GM18517 (cell line): ENCODE measurements around the gene FBXW5.

Experiments used
- ATAC-seq: cut with Tn5 transposase; IDR thresholded peaks from one replicate; pipeline ENCODE4 v1.9.1; 2021; ENCODE audit warnings: mild to moderate bottlenecking, moderate library complexity; ENCODE audit not compliant: unreplicated experiment

FBXW5 gene

DNA sequence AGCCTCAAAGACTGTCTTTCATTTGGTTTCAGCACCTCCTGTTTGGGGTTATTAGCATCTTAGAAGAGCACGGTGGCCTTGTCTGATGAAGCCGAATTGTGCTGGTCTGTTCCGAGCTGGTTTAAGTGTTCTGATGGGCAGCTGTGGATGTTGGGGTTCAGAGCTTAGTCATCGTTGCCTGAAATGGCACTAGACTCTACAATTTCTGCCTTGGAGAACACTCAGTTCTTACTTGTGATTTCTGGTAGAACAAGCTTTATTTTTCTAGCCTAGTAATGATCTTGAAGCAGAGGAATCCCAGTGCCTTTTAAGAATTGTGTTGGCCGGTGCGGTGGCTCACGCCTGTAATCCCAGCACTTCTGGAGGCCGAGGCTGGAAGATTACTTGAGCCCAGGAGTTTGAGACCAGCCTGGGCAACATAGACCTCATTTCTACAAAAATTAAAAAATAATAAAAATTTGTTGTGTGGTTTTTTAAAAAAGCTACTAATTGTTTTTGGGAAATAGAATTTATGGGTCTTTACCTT, 7.8 kb downstream of the FBXW5 start:
- ATAC-seq = no peak

DNA sequence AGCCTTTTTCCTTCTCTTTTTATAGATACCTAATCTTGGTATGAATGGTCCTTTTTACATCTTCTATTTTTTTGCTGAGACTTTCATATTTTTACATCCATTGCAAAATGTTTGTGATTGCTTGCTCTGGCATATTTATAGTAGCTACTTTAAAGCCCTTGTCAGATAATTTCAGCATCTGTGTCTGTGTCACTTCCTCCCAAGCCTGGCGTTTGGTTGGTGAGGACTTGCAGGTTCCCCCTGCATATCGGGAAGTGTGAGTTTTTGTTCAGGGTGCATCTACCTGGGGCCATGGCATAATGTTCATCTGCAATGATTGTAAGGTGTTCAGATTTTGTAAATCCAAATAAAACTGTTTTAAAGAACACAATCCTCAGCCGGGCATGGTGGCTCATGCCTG, 8.9 kb downstream of the FBXW5 start:
- no peak for ATAC-seq

DNA sequence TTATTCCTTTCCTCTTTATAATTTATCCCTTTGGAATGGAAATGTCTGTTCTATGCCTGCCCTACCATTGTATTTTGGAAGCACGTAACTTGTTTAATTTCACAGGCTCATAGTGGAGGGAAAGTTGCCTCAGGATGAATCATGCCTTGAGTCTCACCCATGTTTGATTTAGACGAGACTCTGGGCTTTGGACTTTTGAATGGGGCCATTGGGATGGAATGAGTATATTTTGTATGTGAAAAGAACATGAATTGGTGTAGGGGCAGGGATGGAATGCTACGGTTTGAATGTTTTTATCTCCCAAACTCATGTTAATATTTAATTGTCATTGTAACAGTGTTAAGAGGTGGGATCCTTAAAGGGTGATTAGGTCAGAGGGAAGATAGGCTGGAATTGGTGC, 10.3 kb downstream of the FBXW5 start:
- no peak for ATAC-seq

DNA sequence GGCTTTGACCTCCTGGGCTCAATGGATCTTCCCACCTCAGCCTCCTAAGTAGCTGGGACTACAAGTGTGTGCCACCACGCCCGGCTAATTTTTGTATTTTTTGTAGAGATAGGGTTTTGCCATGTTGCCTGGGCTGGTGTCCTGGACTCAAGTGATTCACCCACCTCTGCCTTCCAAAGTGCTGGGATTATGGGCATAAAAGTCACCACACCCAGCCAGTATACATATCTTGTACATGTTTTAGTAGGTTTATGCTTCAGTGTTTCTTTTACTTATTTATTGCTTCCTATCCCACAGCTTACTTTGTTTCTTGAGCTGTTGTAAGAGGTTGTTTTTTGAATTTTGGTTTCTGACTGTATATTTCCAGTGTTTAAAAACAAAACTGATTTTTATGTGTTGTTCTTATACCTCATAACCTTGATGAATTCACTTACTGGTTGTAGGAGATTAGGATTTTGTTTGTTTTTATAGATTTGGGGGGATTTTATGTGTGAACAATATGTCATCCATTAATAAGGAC, 12.9 kb downstream of the FBXW5 start:
- ATAC-seq = no peak

DNA sequence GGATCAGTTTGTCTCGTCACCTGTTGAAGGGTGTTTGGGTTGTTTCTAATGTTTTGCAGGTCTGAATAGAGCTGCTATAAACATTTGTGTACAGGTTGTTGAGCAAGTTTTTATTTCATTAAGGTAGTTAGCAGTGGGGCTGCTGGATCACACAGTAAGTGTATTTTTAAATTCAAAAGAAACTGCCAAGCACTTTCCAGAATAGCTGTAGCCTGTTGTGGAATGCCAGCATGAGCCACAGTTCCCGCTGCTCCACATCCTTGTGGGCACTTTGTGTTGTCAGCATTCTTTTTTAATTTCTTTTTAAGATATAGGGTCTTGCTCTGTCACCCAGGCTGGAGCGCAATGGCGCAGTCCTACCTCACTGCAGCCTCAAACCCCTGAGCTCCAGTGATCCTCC, 14.5 kb downstream of the FBXW5 start:
- no peak for ATAC-seq

DNA sequence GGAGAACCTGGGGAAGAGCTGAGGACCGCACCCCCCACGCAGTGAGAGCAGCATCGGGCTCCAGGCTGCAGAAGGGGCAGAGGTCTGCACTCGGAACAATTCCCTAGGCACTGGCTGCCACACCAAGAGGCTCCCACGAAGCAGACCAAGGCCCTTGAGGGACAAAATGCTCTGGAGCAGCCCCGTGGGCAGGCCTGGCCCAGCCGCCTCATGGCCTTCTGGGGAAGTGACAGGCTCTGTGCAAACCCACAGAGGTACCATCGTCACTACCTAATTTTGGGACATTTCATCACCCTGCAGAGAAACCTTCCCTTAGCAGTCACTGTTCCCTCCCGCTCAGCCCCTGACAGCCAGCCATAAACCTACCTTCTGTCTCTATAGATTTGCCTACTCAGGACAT, 15.9 kb downstream of the FBXW5 start:
- no peak for ATAC-seq

DNA sequence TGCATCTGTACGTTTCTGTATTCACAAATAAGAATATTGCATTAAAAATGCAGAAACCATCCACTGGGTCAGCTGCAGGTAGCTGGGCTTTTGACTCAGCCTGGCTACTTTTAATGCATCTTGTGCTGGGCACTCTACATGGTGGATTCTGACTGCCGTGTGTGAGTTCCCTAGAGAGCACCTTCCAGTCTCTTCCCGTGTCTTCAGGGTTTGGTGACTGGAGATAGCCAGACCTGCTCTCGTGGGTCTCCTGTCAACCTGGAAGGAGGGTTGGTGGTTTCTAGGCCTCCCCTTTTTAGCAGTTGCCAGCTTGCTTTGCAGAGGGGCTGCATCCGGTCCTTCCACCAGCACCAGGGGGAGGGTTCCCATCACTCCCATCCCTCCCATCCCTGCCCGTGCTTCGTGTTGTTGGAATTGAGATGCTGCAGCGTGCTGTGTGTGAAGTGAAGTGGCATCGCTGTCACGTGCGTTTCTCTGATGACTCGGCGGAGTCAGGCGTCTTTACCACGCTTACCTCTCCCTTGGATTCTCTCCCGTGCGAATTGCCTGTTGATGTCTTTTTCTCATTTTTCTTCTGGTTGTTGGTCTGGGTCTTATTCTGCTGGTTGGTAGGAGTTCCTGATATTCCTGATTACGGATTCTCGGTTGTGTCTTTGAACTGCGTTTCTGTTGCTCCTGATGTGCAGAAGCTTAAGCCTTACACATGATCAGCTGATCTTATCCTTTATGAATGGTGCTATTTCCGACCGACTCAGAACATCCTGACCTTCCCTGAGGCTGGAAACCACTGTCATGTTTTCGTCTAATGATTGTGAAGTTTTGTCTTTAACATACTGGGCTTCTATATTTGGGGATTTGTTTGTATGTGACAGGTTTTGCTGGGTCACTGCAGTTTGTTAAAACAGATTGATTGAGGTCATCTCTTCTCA, 16.9 kb downstream of the FBXW5 start:
- no peak for ATAC-seq

DNA sequence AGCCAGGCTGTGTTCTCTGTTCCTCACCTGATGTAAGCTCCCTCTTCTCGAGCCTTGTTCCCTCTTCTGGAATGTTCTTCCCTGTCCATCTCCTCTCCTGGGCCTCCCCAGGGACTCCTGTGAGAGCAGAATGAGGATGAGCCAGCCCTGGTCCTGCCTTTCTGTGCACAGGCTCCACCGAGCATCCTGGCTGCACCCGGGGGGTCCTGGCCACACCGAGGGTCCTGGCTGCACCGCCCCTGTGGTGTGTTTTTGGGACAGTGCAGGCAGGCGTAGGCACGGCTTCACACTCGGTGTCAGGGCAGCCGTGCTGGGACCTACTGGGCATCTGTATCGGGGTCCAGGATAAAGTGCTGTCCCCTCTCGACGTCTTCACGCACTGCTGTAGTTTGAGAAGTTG, 17.8 kb downstream of the FBXW5 start:
- ATAC-seq = no peak

DNA sequence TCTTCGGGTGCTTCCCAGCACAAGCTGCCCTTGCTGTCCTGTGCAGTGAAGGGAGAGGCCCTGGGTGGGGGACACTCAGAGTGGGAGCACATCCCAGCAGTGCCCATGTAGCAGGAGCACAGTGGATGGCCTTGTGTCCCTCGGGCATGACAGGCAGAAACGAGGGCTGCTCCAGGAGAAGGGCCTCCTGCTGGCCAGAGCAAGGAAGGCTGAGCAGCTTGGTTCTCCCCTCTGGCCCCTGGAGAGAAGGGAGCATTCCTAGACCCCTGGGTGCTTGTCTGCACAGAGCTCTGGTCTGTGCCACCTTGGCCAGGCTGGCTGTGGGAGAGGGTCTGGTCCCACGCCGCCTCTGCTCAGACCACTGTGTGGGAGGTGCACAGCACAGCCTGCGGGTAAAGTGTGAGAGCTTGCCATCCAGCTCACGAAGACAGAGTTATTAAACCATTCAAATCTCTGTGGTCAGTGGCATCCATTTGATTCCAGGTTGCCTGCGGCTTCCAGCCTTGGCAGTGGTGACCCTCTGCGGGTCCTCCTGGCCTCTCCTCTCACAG, 18.3 kb downstream of the FBXW5 start:
- ATAC-seq = no peak

DNA sequence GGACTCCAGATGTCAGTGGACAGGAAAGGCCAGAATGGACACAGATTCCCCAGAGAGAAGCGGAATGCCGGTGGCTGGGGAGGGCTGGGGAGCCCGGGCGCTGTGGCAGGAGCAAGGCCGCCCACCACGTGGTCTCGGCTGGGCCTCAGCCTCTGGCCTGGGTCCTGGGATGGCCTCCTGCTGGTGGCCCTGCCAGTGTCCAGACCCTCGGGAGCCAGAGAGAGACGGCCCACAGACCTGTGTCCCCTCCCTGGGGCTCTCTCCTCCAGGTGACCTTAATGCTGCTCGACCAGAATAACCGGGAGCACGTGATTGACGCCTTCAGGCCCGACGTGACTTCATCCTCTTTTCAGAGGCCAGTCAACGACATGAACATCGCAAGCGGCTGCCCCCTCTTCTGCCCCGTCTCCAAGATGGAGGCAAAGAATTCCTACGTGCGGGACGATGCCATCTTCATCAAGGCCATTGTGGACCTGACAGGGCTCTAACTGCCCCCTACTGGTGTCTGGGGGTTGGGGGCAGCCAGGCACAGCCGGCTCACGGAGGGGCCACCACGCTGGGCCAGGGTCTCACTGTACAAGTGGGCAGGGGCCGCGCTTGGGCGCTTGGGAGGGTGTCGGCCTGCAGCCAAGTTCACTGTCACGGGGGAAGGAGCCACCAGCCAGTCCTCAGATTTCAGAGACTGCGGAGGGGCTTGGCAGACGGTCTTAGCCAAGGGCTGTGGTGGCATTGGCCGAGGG, 19.0 kb downstream of the FBXW5 start:
- ATAC-seq = no peak

DNA sequence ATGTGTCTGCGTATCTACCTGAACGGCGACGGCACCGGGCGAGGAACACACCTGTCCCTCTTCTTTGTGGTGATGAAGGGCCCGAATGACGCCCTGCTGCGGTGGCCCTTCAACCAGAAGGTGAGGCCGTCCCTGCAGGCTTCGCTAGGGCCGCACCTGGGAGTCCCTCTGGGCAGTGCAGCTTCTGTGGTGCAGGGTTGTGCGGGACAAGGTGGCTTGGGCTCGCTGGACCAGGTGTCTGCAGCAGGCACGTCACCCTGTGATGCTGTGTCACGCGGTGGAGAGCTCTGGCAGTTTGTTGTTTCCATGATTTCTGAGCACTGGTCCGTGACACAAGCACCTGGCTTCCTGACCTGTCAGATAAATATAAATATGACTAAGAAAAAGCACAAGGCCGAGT, 20.7 kb downstream of the FBXW5 start:
- ATAC-seq = no peak

DNA sequence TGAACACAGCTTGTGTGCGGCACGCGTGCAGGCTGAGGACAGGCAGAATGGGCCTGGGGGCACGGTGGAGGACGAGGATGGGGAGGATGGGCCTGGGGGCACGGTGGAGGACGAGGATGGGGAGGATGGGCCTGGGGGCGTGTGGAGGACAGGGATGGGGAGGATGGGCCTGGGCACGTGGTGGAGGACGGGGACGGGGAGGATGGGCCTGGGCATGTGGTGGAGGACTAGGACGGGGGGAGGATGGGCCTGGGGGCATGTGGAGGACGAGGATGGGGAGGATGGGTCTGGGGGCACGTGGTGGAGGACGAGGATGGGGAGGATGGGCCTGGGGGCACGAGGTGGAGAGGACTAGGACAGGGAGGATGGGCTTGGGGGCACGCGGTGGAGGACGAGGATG, 22.0 kb downstream of the FBXW5 start:
- no peak for ATAC-seq

DNA sequence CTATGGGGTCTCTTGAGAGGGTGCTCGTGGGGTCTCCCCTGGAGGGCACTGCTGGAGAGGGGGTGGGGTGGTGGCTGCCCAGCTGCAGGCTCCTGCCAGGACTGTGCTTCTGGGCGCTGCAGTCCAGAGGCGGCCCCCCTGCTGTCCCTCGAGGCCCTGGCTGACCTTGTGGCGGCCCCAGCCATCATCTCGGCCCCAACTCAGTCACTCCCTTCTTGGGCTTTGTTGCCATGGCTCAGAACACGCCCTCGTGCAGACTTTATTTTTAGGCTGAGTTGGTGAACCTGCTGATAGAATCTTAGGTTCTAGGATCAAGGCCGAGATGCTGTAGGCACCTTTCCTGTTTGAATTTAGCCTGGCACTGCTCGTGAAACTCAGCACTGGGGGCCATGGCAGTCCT, 22.8 kb downstream of the FBXW5 start:
- ATAC-seq = no peak

DNA sequence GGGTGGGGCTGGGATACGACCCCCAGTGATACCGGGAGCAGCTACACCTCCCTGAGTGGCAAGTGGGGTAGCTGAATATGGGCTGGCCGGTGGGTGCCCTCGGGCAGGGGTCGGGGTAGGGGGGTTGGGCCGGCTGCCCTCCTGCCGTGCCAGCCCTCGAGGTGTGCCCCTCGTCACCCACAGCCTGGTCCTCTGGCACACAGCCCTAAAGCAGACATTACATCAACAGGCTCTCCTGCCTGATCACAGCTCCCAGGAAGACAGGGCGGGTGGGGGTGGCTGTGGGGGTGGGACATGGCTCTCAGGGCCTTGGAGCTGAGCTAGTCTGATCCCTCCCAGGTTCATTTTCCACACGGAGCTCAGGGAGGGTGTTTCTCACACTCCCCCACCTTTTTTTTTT, 23.2 kb downstream of the FBXW5 start:
- ATAC-seq = no peak

DNA sequence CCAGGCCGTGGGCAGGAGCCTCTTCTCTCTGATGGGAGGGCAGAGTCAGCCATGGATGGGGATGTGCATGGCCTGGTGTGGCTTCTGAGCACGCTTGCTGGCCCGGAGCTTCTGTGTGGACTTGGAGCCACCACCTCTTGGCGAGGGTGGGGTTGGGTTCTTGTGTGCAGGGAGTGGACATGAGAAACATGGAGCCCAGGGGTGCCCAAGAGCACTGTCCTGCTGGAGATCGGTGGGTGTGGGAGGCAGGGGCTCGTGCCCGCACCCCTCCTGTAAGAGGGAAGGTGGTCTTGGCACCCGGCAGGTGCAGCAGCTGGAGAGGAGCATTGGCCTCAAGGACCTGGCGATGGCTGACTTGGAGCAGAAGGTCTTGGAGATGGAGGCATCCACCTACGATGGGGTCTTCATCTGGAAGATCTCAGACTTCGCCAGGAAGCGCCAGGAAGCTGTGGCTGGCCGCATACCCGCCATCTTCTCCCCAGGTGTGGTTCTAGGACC, 23.8 kb downstream of the FBXW5 start:
- no peak for ATAC-seq

DNA sequence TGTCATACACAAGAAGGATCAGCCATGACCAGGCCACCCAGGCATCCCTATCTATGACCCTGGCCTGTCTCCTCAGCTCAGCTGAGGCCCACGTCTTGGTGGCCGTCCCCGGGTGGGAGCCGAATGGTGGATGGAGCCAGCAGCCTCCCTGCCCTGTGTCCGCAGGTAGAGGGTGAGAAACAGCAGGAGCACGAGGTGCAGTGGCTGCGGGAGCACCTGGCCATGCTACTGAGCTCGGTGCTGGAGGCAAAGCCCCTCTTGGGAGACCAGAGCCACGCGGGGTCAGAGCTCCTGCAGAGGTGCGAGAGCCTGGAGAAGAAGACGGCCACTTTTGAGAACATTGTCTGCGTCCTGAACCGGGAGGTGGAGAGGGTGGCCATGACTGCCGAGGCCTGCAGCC, 24.5 kb downstream of the FBXW5 start:
- ATAC-seq = no peak

DNA sequence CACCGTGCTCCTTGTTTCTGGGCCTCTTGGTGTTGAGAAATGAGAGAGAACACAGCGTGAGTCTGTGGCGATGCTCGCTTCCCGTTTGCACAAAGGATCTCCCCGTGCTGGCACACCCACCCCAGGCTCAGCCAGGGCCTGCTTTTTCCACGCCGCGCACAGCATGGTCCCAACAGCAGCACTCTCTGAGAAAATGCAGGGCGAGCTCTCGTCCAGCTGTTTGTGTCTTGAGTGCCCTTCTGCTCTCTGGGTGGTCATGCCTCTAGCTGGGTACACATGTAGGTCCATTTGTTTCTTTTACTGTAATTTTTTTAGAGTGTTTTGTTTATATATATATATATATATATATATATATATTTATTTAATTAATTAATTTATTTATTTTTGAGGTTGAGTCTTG, 26.6 kb downstream of the FBXW5 start:
- ATAC-seq = no peak

DNA sequence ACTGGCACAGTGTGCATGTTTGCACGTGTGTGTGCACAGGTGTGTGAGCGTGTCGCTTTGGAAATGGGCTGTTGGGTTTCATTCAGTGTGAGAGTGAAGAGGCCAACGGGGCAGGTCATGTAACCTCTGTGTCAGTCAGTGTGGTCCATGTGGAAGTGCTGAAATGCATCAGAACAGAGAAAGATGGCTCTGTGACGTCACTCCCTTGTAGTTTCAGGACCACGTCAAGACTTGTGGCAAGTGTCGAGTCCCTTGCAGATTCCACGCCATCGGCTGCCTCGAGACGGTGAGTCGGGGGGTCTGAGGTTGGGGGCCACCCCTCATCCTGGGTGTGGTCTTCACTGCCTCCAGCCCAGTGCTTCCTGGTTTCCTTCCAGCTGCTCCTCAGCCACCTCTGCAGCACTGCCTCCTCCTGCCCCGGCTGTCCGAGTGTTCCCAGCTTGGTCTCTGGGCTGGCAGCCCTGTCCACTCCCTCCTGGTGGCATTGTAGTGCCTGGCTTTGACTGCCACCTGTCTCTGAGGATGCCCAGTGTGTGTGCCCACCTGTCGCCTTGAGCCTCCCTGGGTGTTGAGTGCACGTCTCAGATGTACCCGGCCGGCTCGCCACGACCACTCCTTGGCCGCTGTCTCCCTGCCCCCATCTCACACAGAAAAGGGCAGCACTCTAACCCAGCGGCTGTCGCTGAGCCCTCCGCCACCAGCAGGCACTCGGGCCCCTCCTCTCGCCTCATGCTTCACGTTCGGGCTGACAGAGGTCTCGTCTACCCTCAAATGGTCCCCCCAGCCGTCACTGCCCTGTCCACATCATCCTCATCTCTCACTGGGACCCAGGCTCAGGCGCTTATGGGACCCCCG, 28.0 kb downstream of the FBXW5 start:
- no peak for ATAC-seq

DNA sequence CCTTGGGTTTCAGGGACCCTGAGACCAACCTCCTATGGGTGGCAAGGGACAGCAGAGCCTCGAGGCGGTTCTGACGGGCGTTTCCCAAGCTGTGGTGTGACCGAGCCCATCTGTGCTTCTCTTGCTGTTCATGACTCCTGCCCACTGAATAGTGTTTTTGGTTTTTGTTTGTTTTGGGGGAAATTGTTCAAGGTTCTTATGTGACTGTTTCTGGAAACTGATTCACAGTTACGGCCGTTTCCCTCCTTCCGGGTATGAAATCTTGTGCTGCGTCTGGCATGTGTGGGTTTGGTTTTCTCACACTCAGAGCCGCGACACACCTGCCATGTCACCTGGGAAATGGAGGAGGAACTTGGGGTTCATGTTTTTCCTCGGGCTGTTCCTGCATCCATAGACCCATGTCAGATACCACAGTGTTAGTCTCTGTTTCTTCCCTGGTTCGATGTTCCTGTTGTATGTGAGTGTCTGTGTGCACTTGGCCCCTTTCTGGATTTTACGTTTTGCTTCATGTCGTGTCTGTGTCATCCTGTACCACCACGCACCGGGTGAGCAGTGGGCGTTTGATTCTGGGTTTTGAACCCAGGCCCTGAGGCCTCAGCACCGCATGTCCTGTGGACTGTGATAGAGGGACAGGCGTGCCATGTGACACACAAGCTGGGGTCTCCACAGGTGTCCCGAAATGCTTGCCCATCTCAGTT, 28.8 kb downstream of the FBXW5 start:
- ATAC-seq = no peak
